Left lung (tissue), 10 donors: ENCODE measurements around the gene ZNF471. TPM values are rescaled to one million over a fixed set of nuclear protein-coding genes. Genes with fewer than 3 reads are reported as not detected.

Source experiments
- ATAC-seq: fragments of 200-7000 bp; cut with Tn5 transposase; one replicate; pipeline ENCODE4 v1.9.1; 2020; ENCODE audit warnings: moderate library complexity
- DNase-seq, 4 donors: peaks; one replicate each; pipeline ENCODE4 v3.0.0-alpha.2; 2013 to 2020
- H3K27ac ChIP-seq, 2 donors: fragments of 200-600 bp; sonication (generic) in 1 of 2; one replicate each; pipeline versions ENCODE4 v1.5.0 to v1.8.0; 2020 to 2021
- H3K27me3 ChIP-seq, 2 donors: fragments of 200-600 bp; sonication (generic) in 1 of 2; one replicate each; pipeline versions ENCODE4 v1.5.0 to v1.8.0; 2020 to 2021
- H3K36me3 ChIP-seq, 2 donors: fragments of 200-600 bp; sonication (generic) in 1 of 2; one replicate each; pipeline versions ENCODE4 v1.5.0 to v1.8.0; 2020 to 2021
- H3K4me1 ChIP-seq, 2 donors: fragments of 200-600 bp; one replicate each; pipeline ENCODE4 v1.8.0; 2021
- H3K4me3 ChIP-seq, 2 donors: fragments of 200-600 bp; sonication (generic) in 1 of 2; one replicate each; pipeline versions ENCODE4 v1.5.0 to v1.8.0; 2020 to 2021; ENCODE audit warnings: mild to moderate bottlenecking in 1 of 2
- H3K9me3 ChIP-seq, 2 donors: fragments of 200-600 bp; sonication (generic) in 1 of 2; one replicate each; pipeline versions ENCODE4 v1.5.0 to v1.8.0; 2020 to 2021
- intact Hi-C, 2 donors: fragments of 100-400 bp; cut with DNase I; formaldehyde crosslinking; loops; one replicate each; pipeline versions ENCODE4 v1.11.2 to v1.14.2; 2022
- polyA plus RNA-seq, 6 donors: library from polyadenylated mRNA; unstranded; fragments of 120-200 nt; gene quantifications; one replicate each; pipeline ENCODE4 v1.2.1, GENCODE V29; 2013; ENCODE audit not compliant: insufficient read length in 6 of 6
- total RNA-seq, 2 donors: library from RNA; stranded (reverse); fragmentation: NEBNext Ultra II Directional; extraction: Animal tissue kit (Norgen Biotek cat#: 25700); gene quantifications; one replicate each; pipeline ENCODE4 v1.2.1, GENCODE V29; 2021
- TF ChIP-seq, protein P1 (sequence below), 2 donors: fragments of 200-600 bp; sonication (generic) in 1 of 2; IDR thresholded peaks; one replicate each; pipeline versions ENCODE4 v1.5.0 to v1.8.0; 2021; ENCODE audit warnings: antibody characterized with exemption in 2 of 2
- donor health status: DM: no; HTN: yes; CAD: no.
- donor health status: DM: no; HTN: no; CAD: no.

Gene ZNF471
- total and polyA plus RNA-seq, 8 donors = 2.8 to 47.6 (median 34.3) TPM

DNA sequence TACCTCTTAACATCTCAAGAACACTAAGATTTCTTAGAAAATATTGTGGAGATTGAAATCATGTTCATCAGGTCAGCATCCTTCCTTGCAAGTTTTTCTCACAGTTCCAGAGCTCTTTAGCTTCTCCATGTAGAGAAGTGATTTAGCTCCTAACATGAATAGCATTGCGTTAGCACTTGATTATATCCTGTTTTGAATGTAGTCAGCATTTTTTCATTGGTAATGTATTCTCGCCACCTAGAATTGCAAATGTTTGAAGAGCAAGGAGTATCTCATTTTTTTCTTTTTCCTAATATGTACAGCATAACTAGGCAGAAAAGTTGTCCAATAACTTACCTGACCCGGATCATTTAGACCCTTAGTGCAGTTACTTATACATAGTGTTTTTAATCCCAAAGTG is 66.3 kb downstream of the ZNF471 start:
- DNase-seq (no peak), ATAC-seq (no peak)
- intact Hi-C loops = no loop called here
- Histone ChIP-seq H3K27ac (no peak overlapping the region), H3K9me3 (peaks cover 18 to 100% of the 10 kb centered on the region in 2 donors), H3K4me1 (no peaks in the 10 kb centered on the region), H3K36me3 (peaks cover 3 to 92% of the 10 kb centered on the region in 2 donors), H3K27me3 (no peaks in the 10 kb centered on the region), H3K4me3 (no peak overlapping the region)
- TF ChIP-seq, protein P1, sequence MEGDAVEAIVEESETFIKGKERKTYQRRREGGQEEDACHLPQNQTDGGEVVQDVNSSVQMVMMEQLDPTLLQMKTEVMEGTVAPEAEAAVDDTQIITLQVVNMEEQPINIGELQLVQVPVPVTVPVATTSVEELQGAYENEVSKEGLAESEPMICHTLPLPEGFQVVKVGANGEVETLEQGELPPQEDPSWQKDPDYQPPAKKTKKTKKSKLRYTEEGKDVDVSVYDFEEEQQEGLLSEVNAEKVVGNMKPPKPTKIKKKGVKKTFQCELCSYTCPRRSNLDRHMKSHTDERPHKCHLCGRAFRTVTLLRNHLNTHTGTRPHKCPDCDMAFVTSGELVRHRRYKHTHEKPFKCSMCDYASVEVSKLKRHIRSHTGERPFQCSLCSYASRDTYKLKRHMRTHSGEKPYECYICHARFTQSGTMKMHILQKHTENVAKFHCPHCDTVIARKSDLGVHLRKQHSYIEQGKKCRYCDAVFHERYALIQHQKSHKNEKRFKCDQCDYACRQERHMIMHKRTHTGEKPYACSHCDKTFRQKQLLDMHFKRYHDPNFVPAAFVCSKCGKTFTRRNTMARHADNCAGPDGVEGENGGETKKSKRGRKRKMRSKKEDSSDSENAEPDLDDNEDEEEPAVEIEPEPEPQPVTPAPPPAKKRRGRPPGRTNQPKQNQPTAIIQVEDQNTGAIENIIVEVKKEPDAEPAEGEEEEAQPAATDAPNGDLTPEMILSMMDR (IDR thresholded peaks at IDR 0.05) = no peak

DNA sequence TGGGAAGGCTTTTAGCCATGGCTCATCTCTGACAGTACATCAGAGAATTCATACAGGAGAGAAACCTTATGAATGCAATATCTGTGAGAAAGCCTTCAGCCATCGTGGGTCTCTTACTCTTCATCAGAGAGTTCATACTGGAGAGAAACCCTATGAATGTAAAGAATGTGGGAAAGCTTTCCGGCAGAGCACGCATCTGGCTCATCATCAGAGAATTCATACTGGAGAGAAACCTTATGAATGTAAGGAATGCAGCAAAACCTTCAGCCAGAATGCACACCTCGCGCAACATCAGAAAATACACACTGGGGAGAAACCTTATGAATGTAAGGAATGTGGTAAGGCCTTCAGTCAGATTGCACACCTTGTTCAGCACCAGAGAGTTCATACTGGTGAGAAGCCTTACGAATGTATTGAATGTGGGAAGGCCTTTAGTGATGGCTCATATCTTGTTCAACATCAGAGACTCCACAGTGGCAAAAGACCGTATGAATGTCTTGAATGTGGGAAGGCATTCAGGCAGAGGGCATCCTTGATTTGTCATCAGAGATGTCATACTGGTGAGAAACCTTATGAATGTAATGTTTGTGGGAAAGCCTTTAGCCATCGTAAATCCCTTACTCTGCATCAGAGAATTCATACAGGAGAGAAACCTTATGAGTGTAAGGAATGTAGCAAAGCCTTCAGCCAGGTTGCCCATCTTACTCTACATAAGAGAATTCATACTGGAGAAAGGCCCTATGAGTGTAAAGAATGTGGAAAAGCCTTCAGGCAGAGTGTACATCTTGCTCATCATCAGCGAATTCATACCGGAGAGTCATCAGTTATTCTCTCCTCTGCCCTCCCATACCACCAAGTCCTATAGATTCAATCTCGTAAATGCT is 70.3 kb downstream of the ZNF471 start:
- Histone ChIP-seq H3K9me3 (peaks cover 29 to 100% of the 10 kb centered on the region in 2 donors), H3K4me3 (no peak overlapping the region), H3K4me1 (no peaks in the 10 kb centered on the region), H3K27ac (no peak overlapping the region), H3K36me3 (peaks cover 3 to 53% of the 10 kb centered on the region in 2 donors), H3K27me3 (no peaks in the 10 kb centered on the region)
- DNase-seq (no peak), ATAC-seq (no peak)
- TF ChIP-seq, protein P1 (IDR thresholded peaks at IDR 0.05) = no peak
- intact Hi-C loops = no loop called here

Other genes with a start within 250 kb of the ZNF471 start
- not detected for gene EDDM13, start 235.1 kb upstream of the ZNF471 start, total RNA-seq
- 10 to 100 TPM in 1 of 6 donors, 1 to 10 TPM in 5; 4.1 to 10.1 (median 6.2) TPM for gene EDDM13, start 235.1 kb upstream of the ZNF471 start, polyA plus RNA-seq
- gene ZSCAN5A, start 193.0 kb upstream of the ZNF471 start, total RNA-seq = 10 to 100 TPM in 1 of 2 donors, 1 to 10 TPM in 1; 6.8 to 16.7 TPM
- 10 to 100 TPM; 14.5 to 21.8 (median 17.2) TPM for gene ZSCAN5A, start 193.0 kb upstream of the ZNF471 start, polyA plus RNA-seq
- gene ZNF582, start 114.3 kb upstream of the ZNF471 start, total RNA-seq = 1 to 10 TPM; 2.9 to 4.3 TPM
- gene ZNF582, start 114.3 kb upstream of the ZNF471 start, polyA plus RNA-seq = 10 to 100 TPM in 2 of 6 donors, 1 to 10 TPM in 4; 8.4 to 13.1 (median 9.4) TPM
- gene ZNF583, start 103.5 kb upstream of the ZNF471 start, total RNA-seq = 1 to 10 TPM; 4.8 to 6.1 TPM
- gene ZNF583, start 103.5 kb upstream of the ZNF471 start, polyA plus RNA-seq = 10 to 100 TPM in 5 of 6 donors, 1 to 10 TPM in 1; 9.5 to 13.8 (median 12.5) TPM
- gene ZNF667, start 30.5 kb upstream of the ZNF471 start, total RNA-seq = 1 to 10 TPM; 2.7 to 3.0 TPM
- gene ZNF667, start 30.5 kb upstream of the ZNF471 start, polyA plus RNA-seq = 10 to 100 TPM; 15.2 to 21.5 (median 19.5) TPM
- 1 to 10 TPM; 6.3 to 7.0 TPM for gene ZFP28, start 31.1 kb downstream of the ZNF471 start, total RNA-seq
- gene ZFP28, start 31.1 kb downstream of the ZNF471 start, polyA plus RNA-seq = 10 to 100 TPM; 14.6 to 17.1 (median 15.1) TPM
- 1 to 10 TPM; 4.2 to 5.8 TPM for gene ZNF470, start 59.6 kb downstream of the ZNF471 start, total RNA-seq
- 1 to 10 TPM; 7.9 to 8.8 (median 8.5) TPM for gene ZNF470, start 59.6 kb downstream of the ZNF471 start, polyA plus RNA-seq
- gene ZNF71, start 87.4 kb downstream of the ZNF471 start, total RNA-seq = 1 to 10 TPM; 5.6 to 6.4 TPM
- 10 to 100 TPM in 2 of 6 donors, 1 to 10 TPM in 4; 7.8 to 10.7 (median 8.8) TPM for gene ZNF71, start 87.4 kb downstream of the ZNF471 start, polyA plus RNA-seq
- gene SMIM17, start 135.3 kb downstream of the ZNF471 start, total RNA-seq = not detected
- 1 to 10 TPM; 3.0 to 3.8 (median 3.4) TPM for gene SMIM17, start 135.3 kb downstream of the ZNF471 start, polyA plus RNA-seq
- 1 to 10 TPM; 2.3 to 3.0 TPM for gene ZNF835, start 163.9 kb downstream of the ZNF471 start, total RNA-seq
- 1 to 10 TPM; 3.1 to 4.9 (median 4.2) TPM for gene ZNF835, start 163.9 kb downstream of the ZNF471 start, polyA plus RNA-seq